PC-9 (cell line): ENCODE data around the gene ADAMTS6.
"Not testable (repeated sequence)": the region's sequence is repeated elsewhere in the genome, so short reads cannot be mapped to it uniquely, and the experiment has no call there.

Experiments used
- EZH2 ChIP-seq: fragments of 200-600 bp; sonication (generic); IDR thresholded peaks from 2 replicates; pipeline ENCODE4 v1.8.0; 2017; ENCODE audit warnings: antibody characterized with exemption, low read depth
- TF ChIP-seq, protein P1 (sequence below): fragments of 200-600 bp; sonication (generic); conservative IDR thresholded peaks from 2 replicates; pipeline ENCODE4 v1.6.1; 2017; ENCODE audit warnings: mixed run types, antibody characterized with exemption, mild to moderate bottlenecking, moderate library complexity

GRCh38 chr5:65370505-65370904, 111.2 kb downstream of the ADAMTS6 start:
- TF ChIP-seq, protein P1, sequence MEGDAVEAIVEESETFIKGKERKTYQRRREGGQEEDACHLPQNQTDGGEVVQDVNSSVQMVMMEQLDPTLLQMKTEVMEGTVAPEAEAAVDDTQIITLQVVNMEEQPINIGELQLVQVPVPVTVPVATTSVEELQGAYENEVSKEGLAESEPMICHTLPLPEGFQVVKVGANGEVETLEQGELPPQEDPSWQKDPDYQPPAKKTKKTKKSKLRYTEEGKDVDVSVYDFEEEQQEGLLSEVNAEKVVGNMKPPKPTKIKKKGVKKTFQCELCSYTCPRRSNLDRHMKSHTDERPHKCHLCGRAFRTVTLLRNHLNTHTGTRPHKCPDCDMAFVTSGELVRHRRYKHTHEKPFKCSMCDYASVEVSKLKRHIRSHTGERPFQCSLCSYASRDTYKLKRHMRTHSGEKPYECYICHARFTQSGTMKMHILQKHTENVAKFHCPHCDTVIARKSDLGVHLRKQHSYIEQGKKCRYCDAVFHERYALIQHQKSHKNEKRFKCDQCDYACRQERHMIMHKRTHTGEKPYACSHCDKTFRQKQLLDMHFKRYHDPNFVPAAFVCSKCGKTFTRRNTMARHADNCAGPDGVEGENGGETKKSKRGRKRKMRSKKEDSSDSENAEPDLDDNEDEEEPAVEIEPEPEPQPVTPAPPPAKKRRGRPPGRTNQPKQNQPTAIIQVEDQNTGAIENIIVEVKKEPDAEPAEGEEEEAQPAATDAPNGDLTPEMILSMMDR: not testable (repeated sequence)
- not testable (repeated sequence) for TF ChIP-seq EZH2
